Osteoblast (primary cell): ENCODE data around the gene STRBP. TPM values are rescaled to one million over a fixed set of nuclear protein-coding genes. Genes with fewer than 3 reads are reported as not detected.

ENCODE experiments used
- DNase-seq: peaks from one replicate; pipeline ENCODE4 v3.0.0; 2011; ENCODE audit warnings: low spot score, mixed read lengths; ENCODE audit not compliant: insufficient read length; ENCODE audit errors: missing footprints
- H2AFZ ChIP-seq: 2 replicates; pipeline ENCODE4 v1.6.0; 2011; ENCODE audit warnings: mild to moderate bottlenecking, low read length
- H3K27ac ChIP-seq: 2 replicates; pipeline ENCODE4 v1.5.1; 2011; ENCODE audit warnings: mild to moderate bottlenecking, low read depth, low read length, moderate library complexity
- H3K27me3 ChIP-seq: 2 replicates; pipeline ENCODE4 v1.6.0; 2012; ENCODE audit warnings: mild to moderate bottlenecking, control low read depth, inconsistent platforms, low read length, moderate library complexity; ENCODE audit not compliant: insufficient read depth
- H3K36me3 ChIP-seq: 2 replicates; pipeline ENCODE4 v1.5.1; 2011; ENCODE audit warnings: mild to moderate bottlenecking, low read length, control low read depth, moderate library complexity; ENCODE audit not compliant: insufficient read depth
- H3K4me1 ChIP-seq: 2 replicates; pipeline ENCODE4 v1.5.1; 2011; ENCODE audit warnings: mild to moderate bottlenecking, low read length, control low read depth, moderate library complexity; ENCODE audit not compliant: insufficient read depth
- H3K4me2 ChIP-seq: 2 replicates; pipeline ENCODE4 v1.6.0; 2011; ENCODE audit warnings: mild to moderate bottlenecking, low read length; ENCODE audit not compliant: insufficient read depth
- H3K4me3 ChIP-seq: fragments of 200-600 bp; sonication (generic); 3 replicates; pipeline ENCODE4 v1.5.1; 2012; ENCODE audit warnings: mild to moderate bottlenecking, low read length, inconsistent platforms; ENCODE audit not compliant: insufficient read depth
- H3K79me2 ChIP-seq: 2 replicates; pipeline ENCODE4 v1.6.0; 2012; ENCODE audit warnings: mild to moderate bottlenecking, low read length, control low read depth, inconsistent platforms; ENCODE audit not compliant: insufficient read depth
- H3K9me3 ChIP-seq: 2 replicates; pipeline ENCODE4 v1.5.1; 2011; ENCODE audit warnings: low read depth, low read length, control low read depth
- H4K20me1 ChIP-seq: 2 replicates; pipeline ENCODE4 v1.6.0; 2012; ENCODE audit warnings: mild to moderate bottlenecking, low read length, control low read depth; ENCODE audit not compliant: insufficient read depth
- CTCF ChIP-seq: IDR thresholded peaks from 2 replicates; pipeline ENCODE4 v1.5.1; 2011; ENCODE audit warnings: mild to moderate bottlenecking, low read depth, low read length, moderate library complexity; ENCODE audit errors: extremely low read depth
- total RNA-seq: library from RNA; depleted of rRNA; stranded (reverse); fragments of >200 nt; gene quantifications from 2 replicates; pipeline ENCODE4 v1.2.3, GENCODE V29; 2012

Gene STRBP
- total RNA-seq, 1 donor, result 2.9 TPM

DNA sequence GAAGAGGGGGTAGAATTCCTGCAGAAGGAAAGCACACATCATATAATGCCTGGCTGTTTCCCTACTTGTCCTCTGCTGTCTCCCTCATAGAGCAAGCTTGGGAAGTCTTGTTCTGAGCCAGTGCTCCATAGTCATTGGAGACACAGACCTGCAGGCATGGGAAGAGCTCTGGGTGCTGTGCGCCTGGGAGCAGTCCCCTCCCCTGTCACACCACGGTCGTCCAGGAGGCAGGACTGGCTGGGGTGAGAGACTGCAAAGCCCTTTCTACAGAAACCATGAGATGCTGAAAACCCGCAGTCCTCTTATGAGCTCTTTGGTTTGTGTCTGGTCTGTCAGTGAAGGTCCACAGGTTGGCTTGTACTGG is 170.3 kb downstream of the STRBP start:
- no peak for DNase-seq
- H3K79me2 ChIP-seq, result no peaks in the 10 kb centered on the region
- H2AFZ ChIP-seq, result no peak overlapping the region
- H3K9me3 ChIP-seq, result no peaks in the 10 kb centered on the region
- no peak for TF ChIP-seq CTCF
- H3K27me3 ChIP-seq, result no peaks in the 10 kb centered on the region
- no peaks in the 10 kb centered on the region for H3K4me1 ChIP-seq
- H3K36me3 ChIP-seq, result peaks cover 54% of the 10 kb centered on the region
- H3K4me2 ChIP-seq, result no peak overlapping the region
- no peak overlapping the region for H3K27ac ChIP-seq
- H3K4me3 ChIP-seq, result no peak overlapping the region
- no peaks in the 10 kb centered on the region for H4K20me1 ChIP-seq

DNA sequence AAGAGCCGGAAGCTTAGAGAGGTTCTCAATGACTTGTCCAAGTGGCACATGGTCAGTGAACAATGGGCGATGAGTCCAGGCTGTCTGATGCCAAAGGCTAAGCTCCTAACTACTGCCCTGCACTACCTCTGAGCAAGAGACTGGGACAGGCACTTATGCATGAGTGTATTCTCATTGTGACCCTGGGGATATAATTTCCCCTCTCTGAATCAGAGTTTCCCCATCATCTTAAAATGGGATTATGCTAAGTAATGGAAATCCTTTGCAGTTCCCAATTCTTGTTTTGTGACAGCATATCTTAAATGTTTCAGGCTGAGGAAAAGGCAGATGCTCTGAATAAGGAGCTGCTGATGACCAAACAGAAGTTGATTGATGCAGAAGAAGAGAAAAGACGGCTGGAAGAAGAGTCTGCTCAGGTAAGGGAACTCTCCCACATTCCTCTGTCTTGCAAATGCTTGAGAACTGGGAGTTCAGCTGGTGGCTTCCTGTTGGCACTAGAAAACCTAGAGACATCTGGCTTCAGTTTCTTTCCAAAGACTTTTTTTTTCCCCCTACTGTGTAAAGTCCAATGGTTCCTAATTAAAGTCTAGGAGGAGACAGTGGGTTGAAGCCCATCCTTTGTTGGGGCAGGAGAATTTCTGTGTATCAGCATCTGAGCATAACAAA is 170.8 kb downstream of the STRBP start:
- Histone ChIP-seq H3K4me1 (no peaks in the 10 kb centered on the region), H3K79me2 (no peaks in the 10 kb centered on the region), H3K36me3 (peaks cover 56% of the 10 kb centered on the region), H3K27ac (no peak overlapping the region), H3K4me2 (no peak overlapping the region), H4K20me1 (no peaks in the 10 kb centered on the region), H3K4me3 (no peak overlapping the region), H3K9me3 (no peaks in the 10 kb centered on the region), H3K27me3 (no peaks in the 10 kb centered on the region), H2AFZ (no peak overlapping the region)
- DNase-seq, result no peak
- TF ChIP-seq CTCF, result no peak

DNA sequence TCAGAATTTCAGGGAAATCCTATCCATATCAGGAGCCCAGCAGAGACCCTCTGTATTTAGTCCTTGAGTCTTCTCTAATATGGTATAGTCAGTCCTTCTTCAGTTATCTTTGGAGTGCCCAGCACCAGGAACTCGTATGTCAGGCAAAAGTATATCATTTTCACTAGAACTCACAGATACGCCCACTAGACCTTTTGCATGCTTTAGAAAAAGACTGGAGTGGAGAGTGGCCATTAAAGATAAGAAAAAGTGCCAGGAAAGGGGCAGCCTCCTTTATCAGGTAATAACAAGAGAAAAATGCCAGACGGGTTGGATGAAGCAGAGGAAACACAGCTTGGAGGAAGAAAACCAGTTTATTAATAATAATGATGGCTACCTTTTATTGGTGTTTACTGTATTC is 171.4 kb downstream of the STRBP start:
- H3K27ac ChIP-seq, result no peak overlapping the region
- H2AFZ ChIP-seq, result no peak overlapping the region
- H3K79me2 ChIP-seq, result no peaks in the 10 kb centered on the region
- peaks cover 61% of the 10 kb centered on the region for H3K36me3 ChIP-seq
- no peaks in the 10 kb centered on the region for H3K27me3 ChIP-seq
- H3K9me3 ChIP-seq, result no peaks in the 10 kb centered on the region
- TF ChIP-seq CTCF, result no peak
- H4K20me1 ChIP-seq, result no peaks in the 10 kb centered on the region
- no peaks in the 10 kb centered on the region for H3K4me1 ChIP-seq
- H3K4me2 ChIP-seq, result no peak overlapping the region
- no peak overlapping the region for H3K4me3 ChIP-seq
- DNase-seq, result no peak

DNA sequence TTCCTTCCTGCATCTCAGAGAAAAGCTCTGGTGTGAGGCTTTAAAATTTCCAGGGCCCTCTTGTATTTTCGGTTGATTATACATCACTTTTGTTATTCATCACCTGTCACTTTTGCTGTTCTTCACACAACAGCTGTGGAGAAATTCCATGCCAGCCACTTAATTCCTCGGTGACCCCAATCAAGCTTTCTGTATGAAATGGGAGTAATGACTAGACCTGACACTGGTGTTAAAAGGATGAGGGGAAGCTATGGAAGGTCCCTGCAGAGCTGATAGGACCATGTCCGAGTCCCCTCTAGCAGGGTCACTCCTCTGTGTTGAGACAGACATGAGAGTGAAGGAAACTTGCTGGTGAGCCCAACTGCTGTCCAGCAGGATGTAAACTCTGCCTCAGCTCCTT is 175.2 kb downstream of the STRBP start:
- no peak for TF ChIP-seq CTCF
- Histone ChIP-seq H4K20me1 (no peaks in the 10 kb centered on the region), H3K27me3 (no peaks in the 10 kb centered on the region), H3K36me3 (peaks cover 46% of the 10 kb centered on the region), H3K79me2 (no peaks in the 10 kb centered on the region), H3K27ac (no peak overlapping the region), H3K4me3 (no peak overlapping the region), H3K9me3 (no peaks in the 10 kb centered on the region), H3K4me2 (no peak overlapping the region), H2AFZ (no peak overlapping the region), H3K4me1 (no peaks in the 10 kb centered on the region)
- no peak for DNase-seq
